ENCODE measurements around the gene PPP1R9B.

The PPP1R9B gene

DNA sequence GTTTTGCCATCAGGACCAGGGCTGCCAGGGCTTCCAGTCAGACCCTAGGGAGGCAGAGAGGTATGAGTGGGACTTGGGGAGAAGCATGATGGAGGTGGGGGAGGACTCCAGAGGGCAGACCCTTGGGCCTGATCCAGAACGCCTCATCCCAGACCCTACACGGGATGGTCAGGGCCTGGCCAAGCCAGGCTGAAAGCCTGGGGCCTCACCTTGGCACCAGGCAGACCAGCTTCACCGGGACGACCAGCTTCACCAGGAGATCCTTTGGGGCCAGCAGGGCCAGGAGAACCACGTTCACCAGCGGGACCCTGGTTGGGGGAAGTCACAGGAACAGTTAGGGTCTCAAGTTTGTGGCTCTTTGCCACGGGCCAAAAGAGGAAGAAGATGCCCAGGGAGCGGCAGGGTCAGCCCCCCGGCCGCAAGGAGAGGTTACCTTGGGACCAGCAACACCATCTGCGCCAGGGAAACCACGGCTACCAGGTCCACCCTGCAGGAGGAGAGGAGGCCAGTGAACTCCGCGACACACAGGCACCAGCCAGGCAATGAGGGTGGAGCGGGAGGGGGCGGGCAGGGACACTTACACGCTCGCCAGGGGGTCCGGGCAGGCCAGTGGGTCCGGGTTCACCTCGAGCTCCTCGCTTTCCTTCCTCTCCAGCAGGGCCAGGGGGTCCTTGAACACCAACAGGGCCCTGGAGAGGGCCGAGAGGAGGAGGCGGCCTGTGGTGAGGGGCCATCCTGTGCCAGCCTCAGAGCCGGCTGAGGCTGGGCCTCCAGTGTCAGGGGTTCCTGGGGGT, 43.9 kb upstream of the PPP1R9B start:
- Histone ChIP-seq H3K4me3 (no peak overlapping the region), H3K36me3 (ENCODE audit: insufficient read depth, low read length) (peaks cover 3% of the 10 kb centered on the region; the same call in 1 of the 2 replicates), H3K9ac (ENCODE audit: insufficient read length) (no peak overlapping the region), H3K9me3 (ENCODE audit: low read depth, low read length) (no peaks in the 10 kb centered on the region), H3K27ac (no peak overlapping the region)
- TF ChIP-seq EZH2 (IDR thresholded peaks at IDR 0.05) (no peak), FOXP2 (optimal IDR thresholded peaks at IDR 0.05; ENCODE audit: control extremely low read depth, extremely low read length, insufficient read depth) (no peak), POLR2AphosphoS5 (IDR thresholded peaks at IDR 0.05; ENCODE audit: borderline replicate concordance, low read depth, low read length) (no peak)
- DNase-seq (ENCODE audit: low read depth, low spot score), result no peak

DNA sequence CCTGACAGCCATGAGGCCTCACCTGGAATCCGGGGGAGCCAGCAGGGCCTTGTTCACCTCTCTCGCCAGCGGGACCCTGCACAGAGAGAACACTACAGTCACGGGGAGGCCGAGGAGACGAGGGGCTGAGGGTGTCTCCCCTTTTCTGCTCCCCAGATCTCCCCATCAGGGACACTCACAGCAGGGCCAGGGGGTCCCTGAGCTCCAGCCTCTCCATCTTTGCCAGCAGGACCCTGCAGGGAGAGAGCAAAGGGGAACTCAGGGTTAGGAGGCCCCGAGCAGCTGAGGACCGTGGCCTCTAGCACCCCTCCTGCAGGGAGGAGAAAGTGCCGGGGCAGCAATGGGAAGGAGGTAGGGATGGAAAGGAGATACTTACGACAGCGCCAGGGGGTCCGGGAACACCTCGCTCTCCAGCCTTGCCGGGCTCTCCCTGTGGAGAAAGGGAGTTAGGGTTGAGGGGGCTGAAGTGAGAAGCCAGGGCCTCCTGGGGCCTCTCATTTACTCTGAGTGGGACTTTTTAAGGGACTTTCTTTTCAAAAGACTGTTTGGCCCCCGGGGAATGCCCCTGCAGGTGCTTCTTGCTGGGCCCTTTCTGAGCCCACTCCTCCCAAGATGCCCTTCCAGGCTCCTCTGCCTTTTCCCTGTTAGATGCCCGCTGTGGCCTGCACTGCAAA, 42.3 kb upstream of the PPP1R9B start:
- Histone ChIP-seq H3K9ac (ENCODE audit: insufficient read length) (no peak overlapping the region), H3K36me3 (ENCODE audit: insufficient read depth, low read length) (peaks cover 3% of the 10 kb centered on the region; the same call in 1 of the 2 replicates), H3K4me3 (no peak overlapping the region), H3K9me3 (ENCODE audit: low read depth, low read length) (no peaks in the 10 kb centered on the region), H3K27ac (no peak overlapping the region)
- DNase-seq (ENCODE audit: low read depth, low spot score), result no peak
- no peak for TF ChIP-seq EZH2 (IDR thresholded peaks at IDR 0.05)
- TF ChIP-seq POLR2AphosphoS5 (IDR thresholded peaks at IDR 0.05; ENCODE audit: borderline replicate concordance, low read depth, low read length), result no peak
- TF ChIP-seq FOXP2 (optimal IDR thresholded peaks at IDR 0.05; ENCODE audit: control extremely low read depth, extremely low read length, insufficient read depth), result no peak

GRCh38 chr17:50192144-50192617, 41.7 kb upstream of the PPP1R9B start:
- no peak for TF ChIP-seq EZH2 (IDR thresholded peaks at IDR 0.05)
- TF ChIP-seq FOXP2 (optimal IDR thresholded peaks at IDR 0.05; ENCODE audit: control extremely low read depth, extremely low read length, insufficient read depth), result no peak
- no peak for TF ChIP-seq POLR2AphosphoS5 (IDR thresholded peaks at IDR 0.05; ENCODE audit: borderline replicate concordance, low read depth, low read length)
- Histone ChIP-seq H3K9ac (ENCODE audit: insufficient read length) (no peak overlapping the region), H3K27ac (no peak overlapping the region), H3K4me3 (no peak overlapping the region), H3K9me3 (ENCODE audit: low read depth, low read length) (no peaks in the 10 kb centered on the region), H3K36me3 (ENCODE audit: insufficient read depth, low read length) (peaks cover 3% of the 10 kb centered on the region; the same call in 1 of the 2 replicates)
- DNase-seq (ENCODE audit: low read depth, low spot score), result no peak

DNA sequence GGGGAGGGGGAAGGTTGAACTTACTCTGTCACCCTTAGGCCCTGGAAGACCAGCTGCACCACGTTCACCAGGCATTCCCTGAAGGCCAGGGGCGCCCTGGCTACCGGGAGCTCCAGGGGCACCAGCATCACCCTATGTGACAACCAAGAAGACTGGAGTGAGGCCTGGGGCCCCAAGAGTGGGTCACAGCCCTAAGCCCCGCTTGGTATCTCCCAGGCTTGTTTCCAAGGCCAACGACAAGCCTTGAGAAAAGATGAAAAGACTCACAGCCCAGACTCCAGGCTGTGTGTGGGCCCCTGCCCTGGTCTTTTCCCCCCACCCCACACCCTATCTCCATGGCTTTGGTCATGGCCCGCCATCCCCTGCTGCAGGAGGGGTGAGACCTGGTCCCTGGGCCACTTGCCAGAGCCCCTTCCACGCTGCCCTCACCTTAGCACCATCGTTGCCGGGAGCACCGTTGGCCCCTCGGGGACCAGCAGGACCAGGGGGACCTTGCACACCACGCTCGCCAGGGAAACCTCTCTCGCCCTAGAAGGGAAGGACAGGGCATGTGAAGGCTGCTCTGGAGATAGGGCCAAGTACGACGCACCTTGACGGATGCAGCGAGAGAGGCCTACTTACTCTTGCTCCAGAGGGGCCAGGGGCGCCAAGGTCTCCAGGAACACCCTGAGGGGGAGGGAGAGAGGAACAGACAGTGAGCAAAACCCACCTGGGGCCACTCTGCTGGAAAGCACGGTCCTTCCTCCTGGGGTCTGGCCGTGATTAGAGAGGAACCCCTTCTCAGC, 41.1 kb upstream of the PPP1R9B start:
- DNase-seq (ENCODE audit: low read depth, low spot score), result no peak
- no peak for TF ChIP-seq FOXP2 (optimal IDR thresholded peaks at IDR 0.05; ENCODE audit: control extremely low read depth, extremely low read length, insufficient read depth)
- TF ChIP-seq EZH2 (IDR thresholded peaks at IDR 0.05), result no peak
- TF ChIP-seq POLR2AphosphoS5 (IDR thresholded peaks at IDR 0.05; ENCODE audit: borderline replicate concordance, low read depth, low read length), result no peak
- Histone ChIP-seq H3K4me3 (no peak overlapping the region), H3K9me3 (ENCODE audit: low read depth, low read length) (no peaks in the 10 kb centered on the region), H3K27ac (no peak overlapping the region), H3K9ac (ENCODE audit: insufficient read length) (no peak overlapping the region), H3K36me3 (ENCODE audit: insufficient read depth, low read length) (peaks cover 3% of the 10 kb centered on the region; the same call in 1 of the 2 replicates)

DNA sequence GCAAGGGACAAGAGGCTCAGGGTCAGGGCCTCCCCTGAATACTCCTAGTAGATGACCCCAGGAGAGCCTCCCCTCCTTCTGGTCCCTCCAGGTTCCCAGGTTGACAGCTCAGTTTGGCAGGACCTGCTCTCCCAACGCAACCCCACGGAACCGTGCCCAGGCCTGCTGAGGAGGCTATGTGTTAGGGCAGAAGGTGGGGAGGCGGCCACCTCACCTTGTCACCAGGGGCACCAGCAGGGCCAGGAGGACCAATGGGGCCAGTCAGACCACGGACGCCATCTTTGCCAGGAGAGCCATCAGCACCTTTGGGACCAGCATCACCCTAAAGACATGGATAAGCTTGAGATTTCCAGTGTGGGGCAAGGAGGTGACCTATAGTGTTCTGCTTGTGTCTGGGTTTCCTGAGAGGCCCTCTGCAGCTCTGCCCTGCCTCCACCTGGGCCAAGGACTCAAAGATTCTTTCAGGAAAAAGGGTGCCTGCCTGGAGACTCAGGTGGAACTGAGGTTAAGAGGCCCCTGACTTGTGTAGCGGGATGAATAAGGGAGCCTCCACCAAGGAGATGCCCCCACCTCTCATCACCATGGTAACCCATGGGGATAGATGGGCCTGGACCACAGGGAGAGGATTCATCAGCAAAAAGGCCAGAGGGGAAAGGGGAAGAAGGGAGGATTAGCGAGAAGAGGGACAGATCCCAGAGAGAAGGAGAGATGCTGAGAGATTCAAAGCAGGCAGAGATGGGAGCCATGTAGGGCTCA, 40.3 kb upstream of the PPP1R9B start:
- no peak for DNase-seq (ENCODE audit: low read depth, low spot score)
- Histone ChIP-seq H3K27ac (no peak overlapping the region), H3K9me3 (ENCODE audit: low read depth, low read length) (no peaks in the 10 kb centered on the region), H3K9ac (ENCODE audit: insufficient read length) (no peak overlapping the region), H3K36me3 (ENCODE audit: insufficient read depth, low read length) (no peaks in the 10 kb centered on the region; the same call in 1 of the 2 replicates), H3K4me3 (no peak overlapping the region)
- no peak for TF ChIP-seq EZH2 (IDR thresholded peaks at IDR 0.05)
- TF ChIP-seq POLR2AphosphoS5 (IDR thresholded peaks at IDR 0.05; ENCODE audit: borderline replicate concordance, low read depth, low read length), result no peak
- no peak for TF ChIP-seq FOXP2 (optimal IDR thresholded peaks at IDR 0.05; ENCODE audit: control extremely low read depth, extremely low read length, insufficient read depth)

DNA sequence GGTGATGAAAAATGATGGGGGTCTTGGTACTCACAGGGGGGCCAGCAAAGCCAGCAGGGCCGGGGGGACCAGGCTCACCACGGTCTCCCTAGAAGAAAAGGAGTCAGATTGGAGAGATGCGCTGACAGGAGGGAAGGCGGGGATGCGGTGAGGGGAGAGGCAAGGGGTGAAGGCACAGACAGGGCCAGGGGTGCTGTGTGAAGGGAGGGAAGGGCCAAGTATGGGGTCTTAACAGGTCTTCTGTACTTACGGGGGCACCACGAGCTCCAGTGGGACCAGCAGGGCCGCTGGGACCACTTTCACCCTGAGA, 39.8 kb upstream of the PPP1R9B start:
- TF ChIP-seq POLR2AphosphoS5 (IDR thresholded peaks at IDR 0.05; ENCODE audit: borderline replicate concordance, low read depth, low read length) (no peak), EZH2 (IDR thresholded peaks at IDR 0.05) (no peak), FOXP2 (optimal IDR thresholded peaks at IDR 0.05; ENCODE audit: control extremely low read depth, extremely low read length, insufficient read depth) (no peak)
- H3K27ac ChIP-seq, result no peak overlapping the region
- H3K9me3 ChIP-seq (ENCODE audit: low read depth, low read length), result no peaks in the 10 kb centered on the region
- no peak for DNase-seq (ENCODE audit: low read depth, low spot score)
- no peak overlapping the region for H3K9ac ChIP-seq (ENCODE audit: insufficient read length)
- no peaks in the 10 kb centered on the region; the same call in 1 of the 2 replicates for H3K36me3 ChIP-seq (ENCODE audit: insufficient read depth, low read length)
- H3K4me3 ChIP-seq, result no peak overlapping the region

DNA sequence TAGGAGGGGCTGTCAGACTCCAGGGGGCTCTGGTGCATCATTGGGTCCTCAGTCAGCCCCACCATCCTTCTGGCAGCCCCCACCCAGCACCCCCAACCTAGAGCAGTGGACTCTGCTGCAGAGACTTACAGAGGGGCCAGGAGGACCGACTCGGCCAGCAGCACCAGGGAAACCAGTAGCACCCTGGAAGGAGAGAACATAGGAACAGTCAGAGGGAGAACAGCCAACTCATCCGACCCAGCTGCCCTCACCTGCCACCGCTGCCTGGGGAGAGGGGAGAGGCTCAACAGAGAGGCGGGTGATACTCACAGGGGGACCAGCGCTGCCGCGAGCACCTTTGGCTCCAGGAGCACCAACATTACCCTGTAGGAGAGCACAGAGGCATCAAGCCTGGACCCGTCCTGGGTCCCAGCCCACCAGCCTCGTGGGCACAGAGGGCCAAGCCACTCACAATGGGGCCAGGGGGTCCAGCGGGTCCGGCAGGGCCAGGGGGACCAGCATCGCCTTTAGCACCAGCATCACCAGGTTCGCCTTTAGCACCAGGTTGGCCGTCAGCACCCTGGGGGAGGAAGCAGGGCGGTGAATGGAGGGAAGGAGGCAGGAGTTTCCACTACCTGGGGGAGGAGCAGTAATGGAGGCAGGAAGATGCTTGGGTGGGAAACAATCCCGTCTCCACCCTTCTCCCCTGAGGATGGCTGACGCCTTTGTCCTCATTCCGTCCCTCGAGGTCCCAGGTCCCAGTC, 39.2 kb upstream of the PPP1R9B start:
- Histone ChIP-seq H3K4me3 (no peak overlapping the region), H3K36me3 (ENCODE audit: insufficient read depth, low read length) (no peaks in the 10 kb centered on the region; the same call in 1 of the 2 replicates), H3K9ac (ENCODE audit: insufficient read length) (no peak overlapping the region), H3K9me3 (ENCODE audit: low read depth, low read length) (no peaks in the 10 kb centered on the region), H3K27ac (no peak overlapping the region)
- no peak for DNase-seq (ENCODE audit: low read depth, low spot score)
- no peak for TF ChIP-seq FOXP2 (optimal IDR thresholded peaks at IDR 0.05; ENCODE audit: control extremely low read depth, extremely low read length, insufficient read depth)
- TF ChIP-seq POLR2AphosphoS5 (IDR thresholded peaks at IDR 0.05; ENCODE audit: borderline replicate concordance, low read depth, low read length), result no peak
- TF ChIP-seq EZH2 (IDR thresholded peaks at IDR 0.05), result no peak
